Activated naive CD4-positive, alpha-beta T cell treated with anti-CD3 and anti-CD28 coated beads, Interleukin-2, amount 50 U/mL, for 16 hours (primary cell): Measurements from ENCODE around the gene FBXW9.
"Not testable (repeated sequence)": the region's sequence is repeated elsewhere in the genome, so short reads cannot be mapped to it uniquely, and the experiment has no call there.

ENCODE experiments used
- DNase-seq: peaks from one replicate; pipeline ENCODE4 v3.0.0-alpha.2; 2020

The FBXW9 gene

GRCh38 chr19:12678039-12678438, 18.4 kb downstream of the FBXW9 start:
- DNase-seq, result not testable (repeated sequence)

GRCh38 chr19:12676928-12677327, 19.5 kb downstream of the FBXW9 start:
- DNase-seq, result no peak

GRCh38 chr19:12676384-12676792, 20.0 kb downstream of the FBXW9 start:
- peak; percentile 88 for DNase-seq

- DNase-seq, result no peak
Measured at GRCh38 chr19:12675940-12676339, 20.5 kb downstream of the FBXW9 start.

- no peak for DNase-seq
Measured at GRCh38 chr19:12675399-12675798, 21.0 kb downstream of the FBXW9 start.

DNA sequence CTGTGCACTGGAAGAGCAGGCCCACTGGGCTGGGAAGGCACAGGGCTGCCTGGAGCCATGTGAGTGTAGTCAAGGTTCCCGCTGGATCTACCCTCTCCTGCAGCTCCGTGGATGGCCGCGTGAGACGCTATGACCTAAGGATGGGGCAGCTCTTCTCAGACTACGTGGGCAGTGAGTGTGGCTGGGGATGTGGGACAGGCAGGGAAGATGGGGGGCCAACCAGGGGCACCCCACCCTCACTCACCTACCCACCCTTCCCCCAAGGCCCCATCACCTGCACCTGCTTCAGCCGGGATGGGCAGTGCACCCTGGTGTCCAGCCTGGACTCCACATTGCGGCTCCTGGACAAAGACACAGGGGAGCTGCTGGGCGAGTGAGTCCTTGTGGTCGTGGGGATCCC, 23.7 kb downstream of the FBXW9 start:
- DNase-seq, result no peak

DNA sequence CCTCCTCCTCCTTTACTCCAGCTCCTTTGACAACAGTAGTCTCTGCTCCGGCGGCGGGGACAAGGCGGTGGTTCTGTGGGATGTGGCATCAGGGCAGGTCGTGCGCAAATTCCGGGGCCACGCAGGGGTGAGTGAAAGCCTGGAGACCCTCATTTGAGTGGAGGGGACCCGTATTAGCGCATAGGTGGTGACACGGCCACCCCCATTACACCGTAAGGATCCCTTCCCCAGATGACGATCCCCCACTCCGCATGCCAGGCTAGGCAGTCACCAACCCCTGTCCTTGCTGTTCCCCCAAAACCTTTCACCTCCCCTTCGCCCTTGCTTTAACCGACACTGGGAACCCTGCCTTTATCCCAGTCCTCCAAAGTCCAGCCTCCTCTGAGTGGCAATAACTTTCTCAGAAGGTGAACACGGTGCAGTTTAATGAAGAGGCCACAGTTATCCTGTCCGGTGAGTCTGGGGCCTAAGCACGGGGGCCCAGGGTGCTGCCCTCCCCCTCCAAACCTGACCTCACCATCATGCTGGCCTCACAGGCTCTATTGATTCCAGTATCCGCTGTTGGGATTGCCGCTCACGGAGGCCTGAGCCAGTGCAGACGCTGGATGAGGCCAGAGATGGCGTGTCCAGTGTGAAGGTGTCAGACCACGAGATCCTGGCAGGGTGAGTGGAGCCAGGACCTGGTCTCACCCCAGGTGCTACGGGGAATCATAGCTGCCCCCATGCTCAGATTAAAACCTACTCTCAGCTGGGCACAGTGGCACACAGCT, 26.1 kb downstream of the FBXW9 start:
- no peak for DNase-seq

DNA sequence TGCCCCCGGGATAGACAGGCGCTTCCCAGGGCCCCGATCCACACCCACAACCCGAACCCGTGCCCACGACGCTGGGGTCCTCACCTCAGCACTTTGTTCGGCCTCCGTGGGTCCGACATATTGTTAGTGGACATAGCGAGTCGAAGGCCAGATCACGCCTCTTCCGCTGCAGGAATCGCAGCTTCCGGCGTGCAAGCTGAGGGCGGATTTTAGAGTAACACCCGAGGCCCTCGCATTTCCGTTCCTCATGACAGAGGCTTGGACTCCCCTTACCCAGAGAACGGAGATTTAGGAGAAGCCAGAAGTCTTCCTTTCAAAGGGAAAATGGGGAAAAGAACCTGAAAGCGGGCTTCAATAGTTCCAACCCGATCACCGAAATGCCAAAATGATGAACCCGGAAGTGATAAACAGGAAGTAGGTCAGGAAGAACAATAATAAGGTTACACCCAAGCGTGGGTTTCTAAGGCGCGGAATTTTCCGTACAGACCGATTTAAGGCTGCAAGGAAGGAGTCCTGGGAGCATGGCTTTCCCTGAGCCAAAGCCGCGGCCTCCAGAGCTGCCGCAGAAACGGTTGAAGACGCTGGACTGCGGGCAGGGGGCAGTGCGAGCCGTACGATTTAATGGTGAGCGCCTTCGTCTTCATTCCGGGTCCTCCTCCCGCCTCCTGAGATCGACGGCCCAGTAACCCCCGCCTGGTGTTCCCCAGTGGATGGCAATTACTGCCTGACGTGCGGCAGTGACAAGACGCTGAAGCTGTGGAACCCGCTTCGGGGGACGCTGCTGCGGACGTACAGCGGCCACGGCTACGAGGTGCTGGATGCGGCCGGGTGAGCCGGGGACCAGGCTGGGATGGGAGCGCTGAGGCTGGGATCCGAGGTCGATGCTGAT, 26.9 kb downstream of the FBXW9 start:
- peak; percentile 74 for DNase-seq

DNA sequence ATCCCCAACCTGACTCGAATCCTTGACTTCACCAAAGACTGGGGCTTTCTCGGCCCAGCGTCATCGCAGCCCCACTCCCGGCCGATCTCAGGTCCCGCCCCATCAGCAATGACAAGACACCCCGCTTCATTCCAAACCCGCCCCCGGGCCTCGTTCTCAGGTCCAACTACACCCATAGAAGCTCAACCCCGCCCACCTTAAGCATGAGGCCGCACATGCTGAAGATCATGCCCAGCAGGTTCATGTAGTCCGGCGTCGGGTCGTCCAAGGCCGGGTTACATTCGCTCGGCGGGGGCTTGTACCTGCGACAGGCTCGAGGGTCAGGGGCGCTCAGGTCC, 27.5 kb downstream of the FBXW9 start:
- peak; percentile 76 for DNase-seq

DNA sequence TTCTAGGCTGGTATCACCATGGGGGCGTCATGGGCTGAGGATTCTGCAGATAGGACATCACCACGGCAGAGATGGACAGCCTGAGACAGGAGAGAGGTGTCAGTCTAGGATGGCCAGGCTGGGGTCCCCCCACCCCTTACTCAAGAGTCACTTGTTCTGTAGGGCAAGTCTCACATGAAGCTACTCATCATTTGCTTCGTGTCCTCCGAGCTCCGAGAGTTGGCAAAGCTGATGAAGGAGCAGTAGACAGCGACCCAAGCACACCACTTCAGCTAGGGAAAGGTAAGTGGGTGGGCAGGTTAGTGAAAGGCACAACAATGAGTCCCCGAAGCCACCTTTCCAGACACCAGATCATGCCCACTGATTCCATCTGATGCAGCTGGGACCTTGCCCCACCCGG, 28.1 kb downstream of the FBXW9 start:
- DNase-seq, result no peak

GRCh38 chr19:12667731-12668302, 28.6 kb downstream of the FBXW9 start:
- DNase-seq, result no peak

DNA sequence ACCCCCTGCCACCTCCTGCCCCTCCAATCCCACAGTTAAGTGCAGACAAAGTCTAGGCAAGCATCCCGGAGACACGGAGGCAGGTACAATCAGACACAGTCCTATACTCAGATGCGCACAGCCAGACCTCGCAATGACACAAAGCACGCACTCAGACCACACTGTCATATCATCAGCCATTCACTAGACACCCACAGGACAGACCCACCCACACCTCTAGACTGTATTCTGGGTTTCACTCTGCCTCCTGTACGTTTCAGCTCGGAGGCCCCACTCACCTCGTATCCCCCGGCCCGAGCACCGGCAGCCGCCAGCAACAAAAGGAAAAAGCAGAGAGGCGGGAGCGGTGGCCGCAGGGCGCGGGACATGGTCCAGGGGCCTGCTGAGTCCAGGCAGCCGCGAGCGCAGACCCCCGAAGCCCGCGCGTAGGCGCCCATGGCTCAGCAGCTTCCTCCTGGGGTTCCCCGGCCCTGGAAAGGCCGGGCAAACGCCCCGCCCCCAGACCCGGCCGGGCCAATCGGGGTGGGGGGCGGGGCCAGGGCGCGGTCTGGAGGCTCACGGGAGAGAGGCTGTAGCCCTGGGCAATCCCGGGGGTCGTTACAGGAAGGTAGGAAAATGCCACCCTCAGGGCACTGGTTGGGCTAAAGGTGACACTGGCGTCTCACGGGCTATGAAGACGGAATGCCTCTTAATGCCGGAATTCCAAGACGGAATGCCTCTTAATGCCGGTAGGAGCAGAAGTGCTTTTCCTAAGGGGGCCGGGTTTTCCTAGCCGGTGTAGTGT, 30.0 kb downstream of the FBXW9 start, which contains the start of the genes MAN2B1 and WDR83:
TSS of gene MAN2B1 (minus strand) at position 478 of the 784 bp plus-strand sequence. CDS start at position 437, 41 bp downstream.
TSS of gene WDR83 (plus strand) at position 543 of the 784 bp plus-strand sequence. CDS start 2,984 bp downstream, outside the sequence.
- peak; percentile 84 for DNase-seq

- DNase-seq, result no peak
Measured at GRCh38 chr19:12665671-12666264, 30.7 kb downstream of the FBXW9 start.

DNA sequence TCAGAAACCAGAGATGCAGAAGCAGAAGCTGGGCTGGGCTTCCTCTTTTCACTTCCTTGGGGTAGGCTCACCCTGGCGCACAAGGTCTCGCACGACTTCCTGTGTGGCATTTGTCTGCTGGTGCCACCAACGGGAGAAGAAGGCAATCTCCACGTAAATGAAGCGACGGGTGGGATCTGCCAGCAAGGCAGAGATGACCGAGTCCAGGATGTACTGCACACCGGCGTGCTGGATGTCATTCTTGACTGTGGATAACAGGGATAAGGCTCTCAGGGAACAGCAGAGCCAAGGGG, 31.2 kb downstream of the FBXW9 start:
- peak; percentile 59 for DNase-seq

DNA sequence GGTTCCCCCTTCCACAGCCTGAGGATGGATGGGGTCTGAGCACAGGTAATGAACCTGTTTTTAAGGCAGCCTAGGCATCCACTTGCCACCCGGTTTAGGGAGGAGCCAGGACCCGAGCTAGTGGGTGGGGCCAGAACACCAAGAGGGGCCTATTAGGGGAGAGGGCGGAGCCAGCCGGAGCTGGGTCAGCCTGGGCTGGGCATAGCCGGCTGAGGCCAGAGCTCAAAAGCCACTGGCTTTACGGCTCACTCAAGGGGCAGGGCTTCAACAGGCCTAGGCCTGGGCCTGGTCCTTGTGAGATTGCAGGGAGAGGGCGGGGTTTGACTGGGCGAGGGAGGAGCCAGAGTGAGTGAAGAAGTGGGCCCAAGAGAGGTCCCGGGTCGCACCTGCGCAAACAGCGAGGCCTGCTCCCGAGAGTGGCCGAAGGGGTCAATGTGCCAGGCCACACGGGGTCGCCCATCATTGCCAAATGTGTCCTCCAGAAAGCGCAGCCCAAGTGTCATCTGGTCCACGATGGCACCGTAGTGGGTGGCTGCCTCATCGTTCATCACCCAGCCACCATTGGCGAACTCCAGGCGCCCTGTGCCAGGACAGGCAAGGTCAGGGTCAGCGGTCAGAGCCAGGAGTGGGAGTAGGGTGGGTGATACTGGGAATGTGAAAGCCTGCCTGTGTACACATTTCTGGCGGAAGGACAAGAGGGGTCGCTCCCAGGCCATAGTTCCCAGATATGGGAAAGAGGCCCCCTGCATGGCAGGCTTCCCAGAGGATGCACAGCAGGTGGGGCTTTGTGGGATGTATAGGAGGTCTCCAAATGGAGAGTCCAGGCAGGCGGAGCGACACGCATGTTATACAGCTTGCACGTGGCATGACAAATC, 31.8 kb downstream of the FBXW9 start:
- no peak for DNase-seq

DNA sequence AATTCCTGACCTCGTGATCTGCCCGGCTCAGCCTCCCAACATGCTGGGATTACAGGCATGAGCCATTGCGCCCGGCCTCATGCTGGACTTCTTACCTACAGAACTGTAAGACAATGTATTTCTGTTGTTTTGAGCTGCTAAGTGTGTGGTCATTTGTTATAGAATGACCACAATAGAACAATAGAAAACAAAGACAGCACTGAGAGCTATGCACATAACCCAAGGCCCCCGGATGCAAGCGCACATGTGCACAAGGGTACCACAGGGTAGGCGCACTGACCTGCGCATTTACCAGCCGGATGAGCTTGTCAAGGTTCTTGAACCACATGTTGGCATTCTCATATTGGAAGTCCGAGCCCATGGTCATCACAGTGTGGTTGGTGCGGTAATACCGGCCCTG, 35.5 kb downstream of the FBXW9 start:
- DNase-seq, result no peak

DNA sequence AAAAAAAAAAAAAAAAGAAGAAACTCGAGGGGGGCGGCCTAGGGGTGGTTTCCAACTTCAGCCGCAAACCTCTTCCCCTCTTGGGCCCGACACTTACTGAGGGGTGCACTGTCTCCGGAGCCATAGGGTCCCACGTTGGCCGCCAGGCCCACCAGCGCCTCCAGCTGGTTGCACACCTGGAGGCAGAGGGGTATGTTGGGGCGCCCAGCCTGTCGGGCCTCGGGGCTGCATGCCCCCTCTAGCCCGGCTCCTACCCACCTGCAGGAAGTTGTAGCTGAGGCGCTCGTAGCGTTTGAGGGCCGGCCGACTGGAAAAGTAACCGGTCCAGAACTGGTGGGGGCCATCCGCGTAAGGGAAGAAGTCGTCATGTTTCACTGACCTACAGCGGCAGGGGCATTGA, 38.5 kb downstream of the FBXW9 start:
- no peak for DNase-seq

DNA sequence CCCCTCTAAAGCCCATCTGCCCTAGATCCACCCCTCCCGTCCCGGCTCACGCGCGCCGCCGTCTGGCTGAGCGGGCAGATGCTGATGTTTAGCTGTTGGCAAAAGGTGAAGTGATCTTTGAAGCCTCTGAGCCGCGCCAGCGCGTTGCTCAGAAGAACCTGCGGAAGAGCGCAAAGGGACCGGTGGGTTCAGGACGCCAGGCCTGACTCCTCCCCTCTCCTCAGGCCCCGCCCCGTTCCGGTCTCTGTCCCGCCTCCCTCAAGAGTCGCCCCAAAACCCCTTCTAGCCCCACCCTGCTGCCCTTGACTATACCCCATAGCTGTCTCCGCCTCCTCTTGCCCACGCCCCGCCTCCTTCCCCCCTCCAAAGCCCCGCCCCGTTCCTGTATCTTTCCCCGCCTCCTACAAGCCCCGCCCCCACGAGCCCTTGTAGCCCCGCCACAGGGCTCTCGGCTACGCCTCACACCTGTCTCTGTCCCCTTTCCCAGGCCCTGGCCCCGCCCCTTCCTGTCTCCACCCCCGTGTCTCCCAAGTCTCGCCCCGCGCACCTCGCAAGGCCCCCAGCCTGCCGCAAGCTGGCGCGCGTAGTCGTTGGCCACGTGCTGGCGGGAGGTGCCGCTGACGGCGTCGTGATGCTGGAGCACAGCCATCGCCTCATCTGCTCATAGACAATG, 39.4 kb downstream of the FBXW9 start:
- peak; percentile 28 for DNase-seq

DNA sequence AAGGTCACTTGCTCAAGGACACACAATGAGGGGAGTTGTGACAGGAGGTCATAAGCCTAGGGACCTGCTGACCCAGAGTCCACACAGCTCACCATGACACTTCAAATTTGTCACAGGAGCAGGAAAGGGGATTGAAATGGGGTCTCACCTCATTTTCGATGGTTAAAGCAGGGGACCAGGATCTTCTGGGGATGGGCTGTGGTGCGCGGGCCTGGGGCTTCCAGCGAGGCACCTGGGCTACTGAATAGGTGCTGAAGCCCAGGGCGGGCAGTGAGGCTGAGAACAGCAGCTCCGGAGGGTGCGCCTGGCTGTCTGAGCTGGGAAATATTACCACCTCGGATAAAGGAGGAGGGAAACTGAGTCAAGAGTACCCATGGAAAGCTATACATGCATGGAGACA, 40.9 kb downstream of the FBXW9 start:
- DNase-seq, result no peak

- DNase-seq, result no peak
Measured at GRCh38 chr19:12652219-12652618, 44.2 kb downstream of the FBXW9 start.

- no peak for DNase-seq
Measured at GRCh38 chr19:12649941-12650340, 46.5 kb downstream of the FBXW9 start.
